IMR-90 (cell line): Measurements from ENCODE around the gene SWI5. TPM values are rescaled to one million over a fixed set of nuclear protein-coding genes. Genes with fewer than 3 reads are reported as not detected.

ENCODE experiments used
- ATAC-seq: fragments of 200-7000 bp; cut with Tn5 transposase; 2 replicates; pipeline ENCODE4 v1.9.1; 2020; ENCODE audit warnings: low read depth, mild to moderate bottlenecking, moderate library complexity
- BruUV-seq: library from RNA; stranded (reverse); fragments of 400-500 nt; replicated peaks from 2 replicates; lab custom pipeline; 2021; lab: Mats Ljungman, UMichigan
- CTCF ChIA-PET: fragments of 300-600 bp; formaldehyde crosslinking; extraction: SDS; loops from one replicate; lab custom pipeline; 2021; ENCODE audit warnings: antibody characterized with exemption; lab: Yijun Ruan, JAX
- POLR2A ChIA-PET: fragments of 300-600 bp; sonication (Branson Sonifier 250); formaldehyde crosslinking; loops from one replicate; lab custom pipeline; 2022; ENCODE audit warnings: antibody characterized with exemption; ENCODE audit not compliant: unreplicated experiment; lab: Charles Lee
- DNase-seq: peaks from one replicate; pipeline ENCODE4 v3.0.0; 2013
- H2AFZ ChIP-seq: replicated peaks from 2 replicates; pipeline ENCODE3; 2013; ENCODE audit warnings: low read length, mild to moderate bottlenecking; ENCODE audit not compliant: poor library complexity
- H2AK5ac ChIP-seq: 2 replicates; pipeline ENCODE4 v1.6.1; 2013; ENCODE audit warnings: low read depth, low read length, inconsistent platforms
- H2AK9ac ChIP-seq: replicated peaks from 2 replicates; pipeline ENCODE3; 2013; ENCODE audit warnings: mild to moderate bottlenecking, low read depth, low read length, moderate library complexity; ENCODE audit not compliant: poor library complexity
- H2BK120ac ChIP-seq: 2 replicates; pipeline ENCODE4 v1.6.1; 2013; ENCODE audit warnings: low read depth, low read length, inconsistent platforms
- H2BK15ac ChIP-seq: 3 replicates; pipeline ENCODE4 v1.6.1; 2013; ENCODE audit warnings: low read depth, low read length, inconsistent platforms
- H2BK20ac ChIP-seq: 2 replicates; pipeline ENCODE4 v1.6.1; 2013; ENCODE audit warnings: low read depth, mild to moderate bottlenecking, inconsistent platforms, low read length, moderate library complexity
- H2BK5ac ChIP-seq: 2 replicates; pipeline ENCODE4 v1.6.1; 2013; ENCODE audit warnings: mild to moderate bottlenecking, low read depth, low read length, inconsistent platforms; ENCODE audit not compliant: poor library complexity, severe bottlenecking
- H3K14ac ChIP-seq: replicated peaks from 2 replicates; pipeline ENCODE4 v1.6.1; 2013; ENCODE audit warnings: low read depth, low read length, inconsistent platforms
- H3K18ac ChIP-seq: 2 replicates; pipeline ENCODE4 v1.6.1; 2013; ENCODE audit warnings: low read depth, low read length, control low read depth
- H3K23ac ChIP-seq: 2 replicates; pipeline ENCODE4 v1.6.1; 2013; ENCODE audit warnings: low read depth, low read length, inconsistent platforms
- H3K27ac ChIP-seq: 2 replicates; pipeline ENCODE4 v1.5.1; 2013; ENCODE audit warnings: mild to moderate bottlenecking, control low read depth, low read length; ENCODE audit not compliant: insufficient read depth
- H3K27me3 ChIP-seq: 2 replicates; pipeline ENCODE4 v1.6.1; 2013; ENCODE audit warnings: low read length; ENCODE audit not compliant: control insufficient read depth, insufficient read depth
- H3K36me3 ChIP-seq: 2 replicates; pipeline ENCODE4 v1.6.1; 2013; ENCODE audit warnings: low read length, mixed read lengths; ENCODE audit not compliant: control insufficient read depth, insufficient read depth
- H3K4ac ChIP-seq: 2 replicates; pipeline ENCODE4 v1.6.1; 2013; ENCODE audit warnings: low read depth, low read length, inconsistent platforms
- H3K4me1 ChIP-seq: 2 replicates; pipeline ENCODE4 v1.6.1; 2013; ENCODE audit warnings: low read length, mixed read lengths; ENCODE audit not compliant: control insufficient read depth, insufficient read depth
- H3K4me2 ChIP-seq: 2 replicates; pipeline ENCODE4 v1.6.1; 2013; ENCODE audit warnings: low read depth, mild to moderate bottlenecking, control low read depth, low read length, moderate library complexity
- H3K4me3 ChIP-seq: 2 replicates; pipeline ENCODE4 v1.5.1; 2013; ENCODE audit warnings: low read depth, mild to moderate bottlenecking, control low read depth, low read length, moderate library complexity; ENCODE audit not compliant: insufficient read depth
- H3K56ac ChIP-seq: 2 replicates; pipeline ENCODE4 v1.6.1; 2013; ENCODE audit warnings: low read length, inconsistent platforms; ENCODE audit not compliant: insufficient read depth; ENCODE audit errors: extremely low read depth
- H3K79me1 ChIP-seq, 2 experiments: 2 replicates each; pipeline ENCODE4 v1.6.1; 2013; ENCODE audit warnings: low read length in 2 of 2, inconsistent platforms in 1 of 2, low read depth in 1 of 2
- H3K9ac ChIP-seq: 2 replicates; pipeline ENCODE4 v1.6.1; 2013; ENCODE audit warnings: low read depth, low read length, control low read depth
- H3K9me1 ChIP-seq: 2 replicates; pipeline ENCODE4 v1.6.1; 2013; ENCODE audit warnings: low read length, inconsistent platforms; ENCODE audit not compliant: insufficient read depth
- H3K9me3 ChIP-seq: 2 replicates; pipeline ENCODE4 v1.6.1; 2013; ENCODE audit warnings: low read length; ENCODE audit not compliant: control insufficient read depth, insufficient read depth
- H4K20me1 ChIP-seq: 2 replicates; pipeline ENCODE4 v1.6.1; 2013; ENCODE audit warnings: low read length, inconsistent platforms; ENCODE audit not compliant: insufficient read depth
- H4K5ac ChIP-seq: 2 replicates; pipeline ENCODE4 v1.6.1; 2013; ENCODE audit warnings: mild to moderate bottlenecking, low read depth, low read length, control low read depth
- H4K8ac ChIP-seq, 2 experiments: 2 replicates each; pipeline ENCODE4 v1.6.1; 2013; ENCODE audit warnings: low read depth in 2 of 2, low read length in 2 of 2, control low read depth in 1 of 2, inconsistent platforms in 1 of 2
- H4K91ac ChIP-seq: 2 replicates; pipeline ENCODE4 v1.6.1; 2013; ENCODE audit warnings: low read depth, low read length, inconsistent platforms; ENCODE audit not compliant: insufficient read depth
- CHD1 ChIP-seq: IDR thresholded peaks from 2 replicates; pipeline ENCODE4 v1.6.1; 2012; ENCODE audit warnings: low read depth, low read length, improper control_type of control experiment
- MAZ ChIP-seq: IDR thresholded peaks from 2 replicates; pipeline ENCODE4 v1.6.1; 2012; ENCODE audit warnings: low read depth, mild to moderate bottlenecking, low read length, improper control_type of control experiment, moderate library complexity, borderline replicate concordance
- MXI1 ChIP-seq: IDR thresholded peaks from 2 replicates; pipeline ENCODE4 v1.6.1; 2012; ENCODE audit warnings: low read depth, mild to moderate bottlenecking, low read length, moderate library complexity, borderline replicate concordance
- POLR2A ChIP-seq: IDR thresholded peaks from 2 replicates; pipeline ENCODE4 v1.6.1; 2012; ENCODE audit warnings: mild to moderate bottlenecking, low read depth, low read length
- RCOR1 ChIP-seq: IDR thresholded peaks from 2 replicates; pipeline ENCODE4 v1.6.1; 2012; ENCODE audit warnings: mild to moderate bottlenecking, low read length, improper control_type of control experiment; ENCODE audit not compliant: insufficient replicate concordance
- WGBS, 2 experiments: methylation state at CpG; one replicate each; pipeline versions ENCODE4 v1.1.5 to v1.1.7; 2013; ENCODE audit warnings: missing lambda C conversion rate in 2 of 2; ENCODE audit not compliant: insufficient read length in 1 of 2; ENCODE audit errors: extremely low coverage in 2 of 2; 5-methylcytosine and 5-hydroxymethylcytosine counted together
- dilution Hi-C: fragments of 300-500 bp; cut with HindIII; formaldehyde crosslinking; loops from one replicate; pipeline ENCODE4 v1.14.3; 2018; ENCODE audit warnings: low sequenced_read_pairs; ENCODE audit not compliant: unreplicated experiment
- in situ Hi-C: fragments of 300-500 bp; cut with MboI; formaldehyde crosslinking; loops from 3 replicates; pipeline ENCODE4 v1.14.3; 2019; ENCODE audit warnings: low sequenced_read_pairs, inconsistent platforms, mixed read lengths
- intact Hi-C: fragments of 100-400 bp; cut with micrococcal nuclease; formaldehyde crosslinking; loops from 2 replicates; pipeline ENCODE4 v1.10.0; 2022
- polyA plus RNA-seq, 3 experiments: library from polyadenylated mRNA; depleted of rRNA; stranded (reverse); fragments of >200 nt; gene quantifications; 2 replicates each; pipeline ENCODE4 v1.2.3, GENCODE V29; 2012; ENCODE audit warnings: low replicate concordance in 1 of 3
- total RNA-seq: library from RNA; depleted of rRNA; stranded (reverse); fragments of >200 nt; gene quantifications from 2 replicates; pipeline ENCODE4 v1.2.3, GENCODE V29; 2012

SWI5 gene
- total and polyA plus RNA-seq, 2 of the 4 experiments (the other 2 are of a cell fraction), result 38.9 to 93.5 TPM

GRCh38 chr9:128275198-128276007 lies 673 bp upstream of the SWI5 start, which contains the start of gene GOLGA2:
Gene GOLGA2, minus strand, starts transcription at chr9:128276007. Its CDS starts 31 bp downstream, at chr9:128275976.
- Histone ChIP-seq H2BK15ac (peak within 1 kb of the TSS; percentile 33; the same call in 1 of the 3 replicates), H3K9me1 (peaks cover 14% of the 10 kb centered on the region), H3K4me2 (peak within 1 kb of the TSS; percentile 97), H2AK5ac (peak within 1 kb of the TSS; percentile 76), H2BK5ac (peak within 1 kb of the TSS; percentile 89), H3K27ac (peak within 1 kb of the TSS; percentile 91), H3K36me3 (peaks cover 20% of the 10 kb centered on the region), H3K4ac (peak within 1 kb of the TSS; percentile 97), H2AFZ (peak within 1 kb of the TSS; percentile 95), H4K20me1 (peaks cover 24% of the 10 kb centered on the region), H4K5ac (peak within 1 kb of the TSS; percentile 93), H3K27me3 (no peaks in the 10 kb centered on the region), H2AK9ac (peak within 1 kb of the TSS; percentile 99), H4K8ac (peak within 1 kb of the TSS; percentile 48 to 89; a peak in 3 of 4 replicates), H3K56ac (peak within 1 kb of the TSS; percentile 72), H3K9me3 (no peaks in the 10 kb centered on the region), H3K4me1 (peaks cover 7% of the 10 kb centered on the region), H4K91ac (peak within 1 kb of the TSS; percentile 73), H3K18ac (peak within 1 kb of the TSS; percentile 72), H2BK120ac (peak within 1 kb of the TSS; percentile 49; the same call in 1 of the 2 replicates), H2BK20ac (no peak within 1 kb of the TSS), H3K23ac (peak within 1 kb of the TSS; percentile 91), H3K14ac (peak within 1 kb of the TSS; percentile 99), H3K9ac (peak within 1 kb of the TSS; percentile 94), H3K79me1 (peaks cover 23 to 71% of the 10 kb centered on the region in 2 experiments), H3K4me3 (peak within 1 kb of the TSS; percentile 96)
- no TSS peak for BruUV-seq
- intact Hi-C loops, result no loop called here
- ChIA-PET CTCF (interaction anchor here (0.6 kb wide), 1 partner anchor 744 kb away, joined by 5 read pairs; no protein-coding TSS in a partner anchor), POLR2A (interaction anchor here (0.8 kb wide), 1 partner anchor 96 kb away, joined by 4 read pairs; the partner anchor contains the start of gene URM1)
- DNase-seq (peak; percentile 76), ATAC-seq (peak; percentile 66)
- TF ChIP-seq RCOR1 (no peak), POLR2A (peak; percentile 87), MAZ (peak; percentile 71; the same call in 1 of the 2 replicates), CHD1 (no peak; the same call in 1 of the 2 replicates), MXI1 (0 out of 2 replicates have a peak, but pooled peaks have one; percentile 13)
- WGBS, 2 experiments, result 0% methylated on average over 11 of the region's 57 CpGs; no CpG with 5 or more reads in 1 of the 2 experiments
- in situ Hi-C loops, result no loop called here
- dilution Hi-C loops, result no loop called here
